OCI-LY7 (cell line): ENCODE measurements around the gene GNAT2. TPM values are rescaled to one million over a fixed set of nuclear protein-coding genes. Genes with fewer than 3 reads are reported as not detected.

Experiments used
- BruUV-seq: library from RNA; stranded (reverse); fragments of 400-500 nt; replicated peaks from 2 replicates; lab custom pipeline; 2021; lab: Mats Ljungman, UMichigan
- CTCF ChIA-PET: fragments of 300-600 bp; sonication (Branson Sonifier 250); formaldehyde crosslinking; loops from one replicate; lab custom pipeline; 2022; ENCODE audit warnings: antibody characterized with exemption; ENCODE audit not compliant: unreplicated experiment; lab: Charles Lee
- POLR2A ChIA-PET: fragments of 300-600 bp; sonication (Branson Sonifier 250); formaldehyde crosslinking; loops from one replicate; lab custom pipeline; 2022; ENCODE audit warnings: antibody characterized with exemption; lab: Charles Lee
- DNase-seq: peaks from one replicate; pipeline ENCODE4 v3.0.0-alpha.2; 2015; ENCODE audit warnings: low spot score
- H2AFZ ChIP-seq: fragments of 200-600 bp; sonication (generic), shearing (Covaris generic); 2 replicates; pipeline ENCODE4 v1.6.1; 2014; ENCODE audit warnings: mild to moderate bottlenecking, antibody characterized with exemption, low read length, moderate library complexity
- H3K27ac ChIP-seq: fragments of 200-600 bp; sonication (generic); 2 replicates; pipeline ENCODE4 v1.5.1; 2014; ENCODE audit warnings: mixed run types, low read depth, mild to moderate bottlenecking, moderate library complexity, low read length, inconsistent platforms; ENCODE audit not compliant: poor library complexity, severe bottlenecking
- H3K36me3 ChIP-seq: fragments of 200-600 bp; sonication (generic); 2 replicates; pipeline ENCODE4 v1.6.1; 2014; ENCODE audit warnings: mild to moderate bottlenecking, antibody characterized with exemption, low read length, moderate library complexity, mixed read lengths; ENCODE audit not compliant: insufficient read depth
- H3K4me1 ChIP-seq: fragments of 200-600 bp; sonication (generic); 2 replicates; pipeline ENCODE4 v1.5.1; 2014; ENCODE audit warnings: mild to moderate bottlenecking, low read length; ENCODE audit not compliant: insufficient read depth, poor library complexity, severe bottlenecking
- H3K4me2 ChIP-seq: fragments of 200-600 bp; sonication (generic); 2 replicates; pipeline ENCODE4 v1.6.1; 2014; ENCODE audit warnings: mild to moderate bottlenecking, low read length
- H3K4me3 ChIP-seq: fragments of 200-600 bp; sonication (generic); 2 replicates; pipeline ENCODE4 v1.5.1; 2014; ENCODE audit warnings: mild to moderate bottlenecking, low read depth, low read length; ENCODE audit not compliant: poor library complexity, severe bottlenecking
- H3K79me2 ChIP-seq: fragments of 200-600 bp; sonication (generic); 2 replicates; pipeline ENCODE4 v1.6.1; 2016; ENCODE audit warnings: low read depth, mild to moderate bottlenecking, low read length, moderate library complexity, mixed read lengths; ENCODE audit not compliant: insufficient read depth
- H3K9me2 ChIP-seq: fragments of 200-600 bp; sonication (generic); 2 replicates; pipeline ENCODE4 v1.6.1; 2016; ENCODE audit warnings: mild to moderate bottlenecking, low read length, mixed read lengths; ENCODE audit not compliant: insufficient read depth
- H3K9me3 ChIP-seq: fragments of 200-600 bp; sonication (generic); 2 replicates; pipeline ENCODE4 v1.6.1; 2014; ENCODE audit warnings: mild to moderate bottlenecking, mixed run types, low read length, mixed read lengths
- H4K20me1 ChIP-seq: fragments of 200-600 bp; sonication (generic); 2 replicates; pipeline ENCODE4 v1.6.1; 2014; ENCODE audit warnings: mild to moderate bottlenecking, antibody characterized with exemption, low read length, moderate library complexity, mixed read lengths; ENCODE audit not compliant: insufficient read depth
- EZH2phosphoT487 ChIP-seq: fragments of 200-600 bp; sonication (generic); IDR thresholded peaks from 2 replicates; pipeline ENCODE4 v1.6.1; 2018; ENCODE audit warnings: low read depth, borderline replicate concordance, mild to moderate bottlenecking, mixed run types, antibody characterized with exemption, low read length, moderate library complexity, mixed read lengths
- intact Hi-C: fragments of 100-400 bp; cut with micrococcal nuclease; formaldehyde crosslinking; loops from one replicate; pipeline ENCODE4 v1.10.0; 2022; ENCODE audit not compliant: unreplicated experiment
- total RNA-seq, 2 experiments: library from RNA; depleted of rRNA in 1 of 2; stranded (reverse); fragments of >200 nt in 1 of 2; shearing (Covaris generic) in 1 of 2; gene quantifications; 2 replicates each; pipeline ENCODE4 v1.2.3, GENCODE V29; 2014 to 2022
- TF ChIP-seq, protein P1 (sequence below): fragments of 200-600 bp; sonication (generic); conservative IDR thresholded peaks from 2 replicates; pipeline ENCODE4 v1.5.1; 2014; ENCODE audit warnings: mild to moderate bottlenecking, antibody characterized with exemption, low read length, moderate library complexity, mixed read lengths

GNAT2 gene
- total RNA-seq, 2 experiments from 2014 or later: 1.3 TPM; not detected in 1

DNA sequence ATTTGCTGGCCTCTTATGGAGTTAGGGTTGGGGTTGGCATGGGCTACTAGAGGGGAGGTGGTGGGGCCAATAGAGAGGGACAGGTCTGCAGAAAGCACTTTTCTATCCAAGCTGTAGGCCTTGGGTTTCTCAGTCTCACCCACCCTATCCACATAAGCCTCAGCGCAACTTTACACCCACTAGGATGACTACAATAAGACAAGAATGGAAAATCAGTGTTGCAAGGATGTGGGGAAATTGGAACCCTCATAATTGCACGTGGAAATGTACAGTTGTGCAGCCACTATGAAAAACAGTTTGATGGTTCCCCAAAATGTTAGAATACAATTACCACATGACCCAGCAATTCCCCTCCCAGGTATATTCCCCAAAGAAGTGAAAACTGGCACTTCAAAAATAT is 22.4 kb upstream of the GNAT2 start:
- H3K4me3 ChIP-seq: no peak overlapping the region
- no TSS peak for BruUV-seq
- H3K4me2 ChIP-seq: no peak overlapping the region
- H3K36me3 ChIP-seq: no peaks in the 10 kb centered on the region
- no peaks in the 10 kb centered on the region for H3K79me2 ChIP-seq
- CTCF ChIA-PET: interaction anchor here (1.4 to 2.7 kb wide), 3 partner anchors 95 to 342 kb away, joined by 4 to 20 read pairs (median 14); partner anchors contain the start of gene AHCYL1
- no peaks in the 10 kb centered on the region for H4K20me1 ChIP-seq
- H2AFZ ChIP-seq: no peak overlapping the region
- H3K9me3 ChIP-seq: no peaks in the 10 kb centered on the region
- TF ChIP-seq, protein P1, sequence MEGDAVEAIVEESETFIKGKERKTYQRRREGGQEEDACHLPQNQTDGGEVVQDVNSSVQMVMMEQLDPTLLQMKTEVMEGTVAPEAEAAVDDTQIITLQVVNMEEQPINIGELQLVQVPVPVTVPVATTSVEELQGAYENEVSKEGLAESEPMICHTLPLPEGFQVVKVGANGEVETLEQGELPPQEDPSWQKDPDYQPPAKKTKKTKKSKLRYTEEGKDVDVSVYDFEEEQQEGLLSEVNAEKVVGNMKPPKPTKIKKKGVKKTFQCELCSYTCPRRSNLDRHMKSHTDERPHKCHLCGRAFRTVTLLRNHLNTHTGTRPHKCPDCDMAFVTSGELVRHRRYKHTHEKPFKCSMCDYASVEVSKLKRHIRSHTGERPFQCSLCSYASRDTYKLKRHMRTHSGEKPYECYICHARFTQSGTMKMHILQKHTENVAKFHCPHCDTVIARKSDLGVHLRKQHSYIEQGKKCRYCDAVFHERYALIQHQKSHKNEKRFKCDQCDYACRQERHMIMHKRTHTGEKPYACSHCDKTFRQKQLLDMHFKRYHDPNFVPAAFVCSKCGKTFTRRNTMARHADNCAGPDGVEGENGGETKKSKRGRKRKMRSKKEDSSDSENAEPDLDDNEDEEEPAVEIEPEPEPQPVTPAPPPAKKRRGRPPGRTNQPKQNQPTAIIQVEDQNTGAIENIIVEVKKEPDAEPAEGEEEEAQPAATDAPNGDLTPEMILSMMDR: no peak
- no peak for TF ChIP-seq EZH2phosphoT487
- H3K9me2 ChIP-seq: no peaks in the 10 kb centered on the region
- DNase-seq: no peak
- POLR2A ChIA-PET: no interaction called here
- no peak overlapping the region for H3K27ac ChIP-seq
- no peaks in the 10 kb centered on the region for H3K4me1 ChIP-seq
- intact Hi-C loops: loop anchor here (5.0 kb wide), 2 partner anchors 130 to 340 kb away; partner anchors contain the start of gene AHCYL1

DNA sequence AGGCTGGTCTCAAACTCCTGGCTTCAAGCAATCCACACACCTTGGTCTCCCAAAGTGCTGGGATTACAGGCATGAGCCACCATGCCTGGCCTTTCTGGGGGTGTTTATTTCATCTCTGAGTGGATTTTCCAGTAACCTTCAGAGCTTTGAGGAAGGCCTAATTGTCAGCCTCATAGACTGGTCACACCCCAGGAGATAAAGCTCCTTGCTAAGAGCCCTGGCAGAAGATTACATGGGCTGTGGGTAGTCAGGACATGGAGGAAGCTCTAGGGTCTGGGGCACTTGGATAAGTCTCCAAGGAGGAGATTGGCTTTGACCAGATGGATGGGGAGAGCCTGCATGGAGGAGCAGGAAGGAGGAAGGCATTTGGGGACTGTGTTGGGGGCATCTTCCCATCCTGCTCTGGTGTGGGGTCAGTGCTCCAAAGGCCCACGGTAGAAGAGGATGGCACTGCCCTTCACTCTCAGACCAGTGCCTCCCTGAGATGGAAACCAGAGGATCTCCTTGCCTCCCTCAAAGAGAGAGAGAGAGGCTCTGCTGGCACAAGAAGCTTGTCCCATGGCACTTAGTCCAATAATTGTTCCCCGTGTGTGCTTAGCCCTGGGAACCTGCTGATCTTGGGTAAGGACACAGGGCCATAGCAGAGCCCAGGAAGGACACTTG is 21.8 kb upstream of the GNAT2 start:
- TF ChIP-seq, protein P1: no peak
- no peak for TF ChIP-seq EZH2phosphoT487
- no peaks in the 10 kb centered on the region for H3K4me1 ChIP-seq
- no peaks in the 10 kb centered on the region for H3K36me3 ChIP-seq
- DNase-seq: no peak
- H3K9me3 ChIP-seq: no peaks in the 10 kb centered on the region
- no peak overlapping the region for H2AFZ ChIP-seq
- POLR2A ChIA-PET: interaction anchor here (2.0 kb wide), 1 partner anchor 101 kb away, joined by 5 read pairs; the partner anchor contains the start of gene GPR61
- intact Hi-C loops: loop anchor here (5.0 kb wide), 2 partner anchors 131 to 341 kb away; partner anchors contain the start of gene AHCYL1
- H4K20me1 ChIP-seq: no peaks in the 10 kb centered on the region
- no peak overlapping the region for H3K4me3 ChIP-seq
- no peaks in the 10 kb centered on the region for H3K9me2 ChIP-seq
- BruUV-seq: no TSS peak
- no peak overlapping the region for H3K27ac ChIP-seq
- CTCF ChIA-PET: interaction anchor here (1.2 to 2.7 kb wide), 8 partner anchors 8 to 343 kb away, joined by 3 to 20 read pairs (median 8); partner anchors contain the start of genes AHCYL1, AMPD2, GNAI3 and GNAT2
- H3K79me2 ChIP-seq: no peaks in the 10 kb centered on the region
- H3K4me2 ChIP-seq: no peak overlapping the region
